SK-N-SH treated with all-trans-retinoic acid at 6 μM for 48 hours (cell line): Measurements from ENCODE around the gene SHB.

Experiments
- PPARA ChIP-seq: fragments of 250-450 bp; sonication (Bioruptor Pico); IDR thresholded peaks from 2 replicates; pipeline ENCODE4 v1.5.0; 2020; ENCODE audit warnings: mild to moderate bottlenecking, borderline replicate concordance
- TCF4 ChIP-seq: fragments of 250-450 bp; sonication (Bioruptor Pico); IDR thresholded peaks from 2 replicates; pipeline ENCODE4 v1.8.0; 2021; ENCODE audit warnings: mild to moderate bottlenecking, moderate library complexity, borderline replicate concordance
- TF ChIP-seq, protein P1 (sequence below): fragments of 250-450 bp; sonication (Bioruptor Pico); IDR thresholded peaks from 2 replicates; pipeline ENCODE4 v1.5.1; 2021; ENCODE audit warnings: mild to moderate bottlenecking, moderate library complexity

DNA sequence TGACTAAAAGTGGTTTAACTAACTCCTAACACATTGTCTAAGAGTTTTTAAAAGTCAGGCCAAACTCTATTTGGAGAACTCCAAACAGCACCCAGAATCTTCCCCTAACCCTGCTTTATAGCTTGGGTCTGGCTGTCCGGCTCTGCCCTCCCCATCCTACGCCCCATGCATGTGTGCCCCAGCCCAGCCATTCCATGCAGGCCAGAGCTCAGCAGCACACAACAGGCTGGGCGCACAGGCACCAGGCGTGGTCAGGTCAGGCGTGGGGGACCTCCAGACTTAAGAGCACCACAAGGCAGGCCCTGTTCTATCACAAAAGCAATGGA is 31.1 kb downstream of the SHB start:
- TF ChIP-seq TCF4 (no peak), PPARA (CRISPR knock-in tag) (no peak)
- TF ChIP-seq, protein P1, sequence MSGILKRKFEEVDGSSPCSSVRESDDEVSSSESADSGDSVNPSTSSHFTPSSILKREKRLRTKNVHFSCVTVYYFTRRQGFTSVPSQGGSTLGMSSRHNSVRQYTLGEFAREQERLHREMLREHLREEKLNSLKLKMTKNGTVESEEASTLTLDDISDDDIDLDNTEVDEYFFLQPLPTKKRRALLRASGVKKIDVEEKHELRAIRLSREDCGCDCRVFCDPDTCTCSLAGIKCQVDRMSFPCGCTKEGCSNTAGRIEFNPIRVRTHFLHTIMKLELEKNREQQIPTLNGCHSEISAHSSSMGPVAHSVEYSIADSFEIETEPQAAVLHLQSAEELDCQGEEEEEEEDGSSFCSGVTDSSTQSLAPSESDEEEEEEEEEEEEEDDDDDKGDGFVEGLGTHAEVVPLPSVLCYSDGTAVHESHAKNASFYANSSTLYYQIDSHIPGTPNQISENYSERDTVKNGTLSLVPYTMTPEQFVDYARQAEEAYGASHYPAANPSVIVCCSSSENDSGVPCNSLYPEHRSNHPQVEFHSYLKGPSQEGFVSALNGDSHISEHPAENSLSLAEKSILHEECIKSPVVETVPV (CRISPR knock-in tag): no peak
